HepG2 (cell line): ENCODE measurements around the gene NCLN.

ENCODE experiments used
- CTCF ChIP-seq: sonication (generic); formaldehyde crosslinking; IDR thresholded peaks from 2 replicates; pipeline ENCODE4 v1.5.0; 2020; ENCODE audit warnings: mild to moderate bottlenecking, missing genetic modification reagents, moderate library complexity
- FOXC1 ChIP-seq: sonication (generic); formaldehyde crosslinking; IDR thresholded peaks from 2 replicates; pipeline ENCODE4 v1.8.0; 2022; ENCODE audit warnings: mild to moderate bottlenecking, missing genetic modification reagents, borderline replicate concordance
- IRF2 ChIP-seq: IDR thresholded peaks from 2 replicates; pipeline ENCODE4 v1.6.1; 2018; ENCODE audit warnings: missing genetic modification reagents, missing compliant biosample characterization
- MTA3 ChIP-seq: sonication (generic); formaldehyde crosslinking; IDR thresholded peaks from 2 replicates; pipeline ENCODE4 v1.4.0; 2020; ENCODE audit warnings: missing genetic modification reagents
- POLR2AphosphoS5 ChIP-seq: IDR thresholded peaks from 2 replicates; pipeline ENCODE4 v1.6.1; 2012; ENCODE audit warnings: low read depth, low read length
- ZNF777 ChIP-seq: sonication (generic); formaldehyde crosslinking; IDR thresholded peaks from 2 replicates; pipeline ENCODE4 v1.4.0; 2020; ENCODE audit warnings: missing genetic modification reagents

GRCh38 chr19:3163943-3164342, 21.8 kb upstream of the NCLN start:
- no peak for TF ChIP-seq ZNF777 (CRISPR knock-in tag)
- no peak for TF ChIP-seq IRF2 (CRISPR knock-in tag)
- no peak for TF ChIP-seq CTCF (CRISPR knock-in tag)
- TF ChIP-seq MTA3, result no peak
- no peak for TF ChIP-seq FOXC1 (CRISPR knock-in tag)
- no peak for TF ChIP-seq POLR2AphosphoS5
